ENCODE data around the gene ZFYVE27.

GRCh38 chr10:97724341-97724941 is 12.5 kb upstream of the ZFYVE27 start:
- no peak for TF ChIP-seq CTCF (IDR thresholded peaks at IDR 0.05)
- peak; percentile 12 for TF ChIP-seq POLR2A (IDR thresholded peaks at IDR 0.05)
